GM19455 (cell line): ENCODE measurements around the gene GUCD1.

Experiments
- ATAC-seq: cut with Tn5 transposase; IDR thresholded peaks from one replicate; pipeline ENCODE4 v1.9.1; 2021; ENCODE audit not compliant: unreplicated experiment

GUCD1 gene

DNA sequence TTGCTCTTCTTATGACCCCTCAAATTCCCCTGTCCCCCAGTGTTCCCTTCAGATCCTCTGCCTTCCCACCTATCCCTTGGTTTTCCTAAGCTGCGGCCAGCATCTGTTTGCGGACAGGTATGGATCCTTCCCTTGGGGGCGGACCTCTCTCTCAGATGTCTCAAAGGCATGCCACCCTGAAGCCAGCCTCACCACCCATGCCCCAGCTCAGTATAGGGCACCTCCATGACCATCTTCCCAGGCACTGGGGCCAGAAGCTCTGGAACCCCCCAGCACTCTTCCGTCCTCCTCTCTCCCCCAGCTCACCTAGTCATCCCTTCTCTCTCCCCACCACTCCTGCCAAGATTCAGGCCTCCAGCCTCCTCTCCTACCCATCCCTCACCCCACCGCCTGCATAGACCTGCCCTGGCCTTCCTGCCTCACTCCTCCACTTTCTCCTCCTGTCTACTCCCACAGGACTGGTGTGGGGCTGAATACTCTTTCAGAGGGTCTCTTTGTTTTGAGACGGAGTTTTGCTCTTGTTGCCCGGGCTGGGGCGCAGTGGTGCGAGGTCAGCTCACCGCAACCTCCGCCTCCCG lies 35.7 kb upstream of the GUCD1 start:
- ATAC-seq: no peak

DNA sequence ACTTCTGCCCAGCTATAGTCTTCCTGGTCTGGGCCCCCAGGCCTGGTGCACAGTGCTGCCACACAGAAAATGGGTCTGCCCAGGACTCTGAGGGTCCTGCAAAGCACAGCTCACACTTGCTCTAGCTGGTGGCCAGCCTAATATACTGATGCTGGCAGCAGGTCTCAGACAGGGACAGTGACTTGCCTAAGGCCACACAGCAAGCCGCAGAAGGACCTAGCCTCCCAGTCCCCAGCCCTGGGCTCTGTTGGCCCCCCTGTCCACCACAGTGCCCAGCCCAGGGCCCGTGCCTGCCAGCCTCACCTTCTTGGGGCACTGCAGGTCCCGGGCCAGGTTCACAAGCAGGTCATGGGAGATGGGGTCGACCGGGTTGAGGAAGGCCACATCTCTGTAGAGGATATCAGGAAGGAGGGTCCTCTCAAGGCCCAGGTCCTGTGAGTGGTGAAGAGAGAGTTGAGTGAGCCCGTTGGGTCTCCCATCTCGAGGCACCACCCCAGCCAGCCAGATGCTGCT lies 34.6 kb upstream of the GUCD1 start:
- no peak for ATAC-seq

DNA sequence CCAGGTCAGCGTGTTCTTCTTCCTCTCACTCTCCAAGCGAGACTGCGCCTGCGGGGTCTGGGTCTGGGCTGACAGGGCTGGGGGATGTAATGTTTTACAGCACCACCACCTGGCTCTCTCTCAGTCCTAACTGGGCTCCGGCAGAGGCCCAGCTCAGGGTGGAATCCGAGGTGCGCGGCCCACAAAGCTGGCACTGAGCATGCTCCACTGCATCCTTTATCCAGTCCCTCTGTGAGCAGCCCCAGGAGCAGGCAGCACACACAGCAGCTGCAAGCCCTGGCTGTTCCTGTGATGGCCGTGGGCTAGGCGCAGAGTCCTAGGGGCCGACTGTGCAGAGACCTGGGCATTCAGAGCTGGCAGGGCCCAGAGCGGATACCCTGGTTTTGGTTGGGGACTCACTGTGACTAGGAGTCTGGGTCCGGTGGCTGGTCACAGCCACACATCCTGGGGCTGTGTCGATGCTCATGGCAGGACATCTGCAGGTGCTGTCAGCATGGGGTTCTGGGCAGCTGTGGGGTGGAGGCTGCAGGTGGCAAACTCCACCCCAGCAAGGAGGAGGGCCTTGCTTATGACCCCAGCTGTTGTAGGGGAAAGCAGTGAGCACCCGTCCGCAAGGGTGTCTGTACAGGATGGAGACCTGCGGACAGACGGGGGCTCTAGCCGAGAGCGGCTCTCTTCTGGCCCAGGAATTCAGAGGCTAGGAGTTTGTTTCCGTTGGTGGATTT lies 34.0 kb upstream of the GUCD1 start:
- ATAC-seq: no peak

DNA sequence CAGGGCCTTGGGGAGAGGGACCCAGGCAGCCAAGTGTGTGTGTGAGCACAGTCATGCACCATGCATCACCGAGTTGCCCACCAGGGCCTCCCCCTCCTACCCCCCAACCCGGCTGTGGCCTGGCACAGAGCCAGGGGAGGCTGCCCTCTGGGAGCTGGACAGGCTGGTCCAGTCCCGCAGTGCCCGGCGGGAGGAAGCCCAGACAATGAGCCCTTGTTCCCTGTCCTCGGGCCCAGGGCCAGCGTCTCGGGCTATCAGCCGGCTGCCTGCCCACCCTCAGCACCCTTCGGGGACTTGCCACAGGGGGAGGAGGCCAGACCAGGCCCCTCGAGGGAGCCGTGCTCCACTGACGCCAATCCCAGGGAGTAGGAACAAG lies 33.4 kb upstream of the GUCD1 start:
- ATAC-seq: no peak

DNA sequence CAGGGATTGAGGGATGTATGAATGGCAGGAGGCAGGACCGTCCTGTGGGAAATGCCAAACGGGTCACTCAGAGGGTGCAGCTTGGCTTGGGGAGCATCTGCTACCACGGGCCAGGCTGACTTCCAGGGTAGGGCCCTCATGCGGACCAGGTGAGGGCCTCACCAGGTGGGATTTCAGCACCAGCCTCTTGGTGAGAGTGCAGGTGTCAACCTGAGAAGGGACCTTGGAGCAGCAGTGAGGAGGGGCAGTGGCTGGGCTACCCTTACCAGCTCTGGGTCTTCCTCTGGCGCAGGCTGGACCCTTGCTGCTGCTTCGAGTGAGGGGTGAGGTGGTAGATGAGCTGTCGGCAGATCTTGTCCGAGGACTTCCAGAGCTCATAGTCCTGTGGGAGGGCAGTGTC lies 33.0 kb upstream of the GUCD1 start:
- ATAC-seq: no peak

DNA sequence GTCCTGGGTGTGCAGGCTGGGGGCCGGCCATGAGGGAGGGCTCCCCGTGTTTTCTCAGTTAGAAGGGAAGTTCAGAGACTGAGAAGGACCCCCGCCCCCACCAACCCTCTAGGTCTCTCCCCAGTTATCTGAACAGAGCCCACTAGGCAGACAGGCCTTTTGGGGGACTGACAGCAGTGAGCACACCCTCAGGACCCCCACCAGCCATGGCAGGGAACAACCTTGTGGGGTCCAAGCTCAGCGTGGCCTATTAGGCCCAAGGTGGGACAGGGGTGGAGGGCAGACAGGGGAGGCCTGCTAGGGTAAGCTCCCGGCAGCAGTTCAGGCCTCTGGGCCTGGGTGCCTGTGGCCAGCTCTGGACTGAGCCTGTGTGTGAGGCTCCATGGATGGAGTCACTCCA lies 32.3 kb upstream of the GUCD1 start:
- ATAC-seq: no peak

DNA sequence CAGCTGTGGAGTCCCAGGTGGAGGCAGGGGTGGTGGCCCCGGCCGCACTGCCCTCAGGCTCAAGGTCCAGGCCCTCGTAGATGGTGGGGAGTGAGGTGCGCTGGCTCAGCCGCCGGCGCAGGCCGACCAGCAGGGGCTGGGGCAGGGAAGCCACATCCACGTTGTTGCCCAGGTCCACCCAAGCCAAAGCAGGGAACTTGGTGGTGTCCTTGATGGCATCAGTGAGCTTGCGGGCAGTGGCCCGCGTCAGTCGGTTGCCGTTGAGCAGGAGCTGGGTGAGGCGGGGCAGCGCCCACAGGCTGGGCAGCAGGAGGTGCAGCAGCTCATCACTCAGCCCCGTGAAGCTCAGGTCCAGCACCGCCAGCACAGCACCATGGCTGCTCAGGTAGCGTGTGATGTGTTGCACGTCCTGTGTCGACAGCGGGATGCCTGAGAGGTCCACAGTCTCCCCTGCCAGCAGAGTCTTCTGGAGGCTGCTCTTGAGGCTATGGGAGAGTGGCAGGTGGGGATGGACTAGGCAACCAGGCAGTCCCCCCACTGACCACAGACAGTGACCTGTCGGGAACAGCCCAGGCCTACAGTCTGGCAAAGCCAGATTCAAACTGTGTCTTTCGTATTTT lies 31.1 kb upstream of the GUCD1 start:
- ATAC-seq: no peak

DNA sequence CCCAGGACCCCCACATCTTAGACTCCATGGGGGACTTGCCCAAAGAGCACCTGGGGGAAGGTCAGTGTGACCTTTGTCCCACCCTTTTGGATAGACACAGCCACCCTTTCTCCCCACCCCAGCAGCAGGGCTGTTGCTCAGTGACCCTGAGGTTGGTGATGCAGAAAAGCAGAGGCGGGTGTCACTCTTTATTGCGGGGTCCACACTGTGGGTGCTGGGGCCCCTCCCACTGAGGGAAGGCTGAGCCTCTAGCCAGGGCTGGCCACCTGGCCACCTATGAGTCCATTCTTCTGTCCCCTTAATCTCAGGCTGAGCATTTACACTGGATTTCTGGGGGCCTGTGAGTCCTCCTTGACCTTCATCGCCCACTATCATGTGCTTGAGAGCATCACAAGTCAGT lies 30.5 kb upstream of the GUCD1 start:
- no peak for ATAC-seq

DNA sequence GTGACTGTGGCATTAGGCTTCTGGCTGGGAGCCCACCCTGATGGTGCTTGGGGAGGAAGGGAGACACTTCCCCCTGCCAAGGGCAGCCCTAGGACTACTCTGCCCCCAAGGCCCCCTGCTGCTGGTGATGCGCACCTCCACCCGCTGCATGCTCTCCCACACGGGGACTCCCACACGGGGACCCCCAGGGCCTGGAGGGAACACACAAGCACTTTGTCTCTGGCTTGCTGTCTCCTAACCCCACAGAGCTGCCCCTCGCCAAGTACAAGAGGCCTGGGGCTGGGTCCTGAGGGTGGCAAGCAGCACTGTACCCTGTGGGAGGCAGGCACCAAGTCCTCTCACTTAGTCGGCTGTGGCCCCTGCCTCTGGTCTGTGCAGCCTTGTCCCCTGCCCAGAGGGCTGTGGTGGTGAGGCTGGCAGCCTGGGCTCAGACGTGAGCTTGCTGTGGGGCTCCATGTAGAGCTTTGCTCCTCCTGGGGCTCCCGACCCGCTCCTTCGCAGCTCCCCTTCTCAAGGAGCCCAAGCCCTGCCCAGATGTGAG lies 30.0 kb upstream of the GUCD1 start:
- no peak for ATAC-seq

DNA sequence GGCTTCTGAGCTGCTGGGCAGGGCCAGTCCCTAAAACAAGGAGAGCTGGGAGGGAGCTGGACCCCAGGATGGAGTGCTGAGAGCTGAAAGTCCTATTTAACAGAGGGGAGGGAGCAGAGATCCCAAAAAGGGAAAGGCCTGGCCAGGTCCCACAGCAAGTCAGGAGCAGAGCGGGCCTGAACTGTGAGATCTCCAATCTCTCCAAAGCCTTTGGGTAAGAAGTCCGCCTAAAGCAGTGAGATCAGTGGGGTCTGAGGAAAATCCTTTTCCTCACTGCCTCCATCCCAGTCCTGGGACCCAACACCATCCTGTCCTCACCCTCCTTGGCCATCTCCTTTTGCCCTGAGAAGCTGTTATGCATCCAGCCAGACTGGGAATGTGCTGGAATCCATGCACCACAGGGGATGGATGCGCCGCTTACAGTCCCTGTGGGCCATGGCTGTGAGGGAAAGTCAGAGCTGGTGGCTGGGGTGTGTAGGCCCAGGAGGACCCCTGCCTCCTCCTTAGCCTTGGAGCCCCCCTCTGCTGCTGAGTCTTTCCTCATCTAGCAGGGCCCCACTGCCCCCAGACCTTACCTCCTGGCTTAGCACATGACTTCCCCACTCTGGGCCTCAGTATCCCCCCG lies 29.3 kb upstream of the GUCD1 start:
- ATAC-seq: no peak

DNA sequence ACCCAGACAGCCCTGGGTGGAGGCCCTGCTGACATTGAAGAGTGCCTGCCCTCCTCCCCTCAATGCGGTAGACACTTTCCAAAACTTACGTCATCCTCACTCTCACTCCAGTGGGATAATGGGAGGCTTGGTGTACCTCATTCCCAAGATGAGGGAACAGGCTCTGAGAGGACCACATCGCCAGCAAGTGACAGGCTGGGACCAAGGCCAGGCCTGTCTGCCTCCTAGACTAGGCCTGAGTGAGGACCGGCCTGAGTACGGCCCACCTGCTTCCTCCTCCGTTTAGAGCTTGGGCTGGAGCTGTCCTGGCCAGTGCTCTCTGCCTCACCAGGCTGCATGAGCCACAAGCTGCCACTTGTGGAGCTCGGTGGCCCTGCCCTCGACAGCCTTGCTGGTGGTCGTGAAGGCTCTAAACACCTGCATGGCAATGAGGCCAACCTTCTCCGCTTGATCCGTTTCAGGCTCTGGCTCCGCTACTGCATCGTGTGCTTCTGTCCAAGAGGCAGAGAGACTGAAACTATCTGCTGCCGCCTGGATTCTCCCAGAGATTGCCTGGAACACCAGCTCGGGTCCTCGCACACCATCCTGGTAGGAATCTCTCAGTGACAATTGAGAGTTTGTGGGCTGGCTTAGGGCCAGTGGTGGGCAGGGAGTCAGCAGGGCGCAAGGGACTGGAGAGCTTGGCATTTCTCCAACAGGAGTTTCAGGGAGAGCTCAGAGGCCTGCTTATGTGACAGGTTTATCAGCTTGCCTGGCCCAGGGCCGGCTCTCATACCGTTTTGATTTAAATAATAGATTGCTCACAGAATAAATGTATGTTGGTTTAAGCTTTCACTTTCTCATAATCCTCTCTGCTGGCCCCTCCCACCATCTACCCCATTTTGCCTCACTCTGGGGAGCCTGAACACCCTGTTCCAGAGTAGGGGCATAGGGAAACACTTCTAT lies 28.6 kb upstream of the GUCD1 start:
- no peak for ATAC-seq

DNA sequence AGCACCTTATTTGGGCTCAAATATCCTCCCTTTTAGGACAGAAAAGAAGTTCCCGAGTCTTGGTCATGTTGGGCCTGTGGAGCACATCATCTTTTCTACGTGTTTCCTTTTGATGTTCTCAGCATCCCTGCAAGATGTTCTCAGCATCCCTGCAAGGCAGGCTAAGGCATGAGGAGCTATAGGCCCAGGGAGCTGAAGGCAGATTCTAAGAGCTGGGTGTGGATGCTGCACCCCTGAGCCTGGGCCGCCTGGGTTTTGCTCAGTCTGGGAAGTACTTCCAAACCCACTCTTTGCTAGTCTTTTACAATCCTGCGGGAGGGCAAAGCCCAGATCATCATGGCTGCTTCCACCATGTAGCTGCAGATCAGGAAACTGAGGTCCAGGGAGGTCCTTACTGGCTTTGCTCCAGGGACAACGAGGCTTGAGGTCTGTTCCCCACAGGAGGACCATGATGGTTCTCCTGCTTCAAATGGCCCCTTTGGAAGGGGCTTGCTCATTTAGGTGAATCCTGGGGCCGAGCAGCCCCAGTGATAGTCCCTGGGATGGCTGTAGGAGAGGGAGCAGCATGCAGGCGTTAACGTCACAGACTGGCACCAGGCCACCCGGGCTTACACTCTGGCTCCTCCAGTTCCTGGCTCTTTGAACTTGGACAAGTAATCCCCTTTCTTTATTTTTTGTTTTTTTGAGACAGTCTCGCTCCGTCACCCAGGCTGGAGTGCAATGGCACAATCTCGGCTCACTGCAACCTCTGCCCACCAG lies 27.3 kb upstream of the GUCD1 start:
- ATAC-seq: no peak

DNA sequence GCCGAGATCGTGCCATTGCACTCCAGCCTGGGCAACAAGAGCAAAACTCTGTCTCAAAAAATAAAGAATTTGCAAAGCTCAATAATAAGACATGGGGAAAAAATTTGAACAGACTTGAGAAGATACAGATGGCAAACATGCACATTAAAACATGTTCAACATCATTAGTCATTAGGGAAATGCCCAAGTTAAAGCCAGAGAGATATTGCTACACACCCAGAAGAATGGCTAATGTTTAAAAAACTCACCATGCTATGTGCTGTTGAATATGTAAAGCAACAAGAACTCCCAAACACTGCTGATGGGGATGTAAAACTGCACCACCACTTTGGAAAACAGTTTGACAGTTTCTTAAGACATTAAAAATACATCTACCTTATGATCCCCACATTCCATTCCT lies 25.3 kb upstream of the GUCD1 start:
- ATAC-seq: no peak

DNA sequence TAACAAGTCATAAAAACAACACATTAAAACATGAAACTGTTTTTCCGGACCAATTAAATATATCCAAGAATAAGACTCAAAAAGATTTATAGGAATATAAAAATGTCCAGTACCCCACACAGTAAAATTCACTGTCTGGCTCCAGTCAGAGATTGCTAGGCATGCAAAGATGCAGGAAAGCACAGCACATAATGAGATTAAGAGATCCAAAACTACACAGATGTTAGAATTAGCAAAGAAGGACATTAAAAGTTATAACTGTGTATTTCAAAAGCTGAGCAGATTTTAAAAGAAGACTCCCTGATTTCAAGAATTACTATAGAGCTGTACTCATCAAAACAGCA lies 24.3 kb upstream of the GUCD1 start:
- no peak for ATAC-seq

DNA sequence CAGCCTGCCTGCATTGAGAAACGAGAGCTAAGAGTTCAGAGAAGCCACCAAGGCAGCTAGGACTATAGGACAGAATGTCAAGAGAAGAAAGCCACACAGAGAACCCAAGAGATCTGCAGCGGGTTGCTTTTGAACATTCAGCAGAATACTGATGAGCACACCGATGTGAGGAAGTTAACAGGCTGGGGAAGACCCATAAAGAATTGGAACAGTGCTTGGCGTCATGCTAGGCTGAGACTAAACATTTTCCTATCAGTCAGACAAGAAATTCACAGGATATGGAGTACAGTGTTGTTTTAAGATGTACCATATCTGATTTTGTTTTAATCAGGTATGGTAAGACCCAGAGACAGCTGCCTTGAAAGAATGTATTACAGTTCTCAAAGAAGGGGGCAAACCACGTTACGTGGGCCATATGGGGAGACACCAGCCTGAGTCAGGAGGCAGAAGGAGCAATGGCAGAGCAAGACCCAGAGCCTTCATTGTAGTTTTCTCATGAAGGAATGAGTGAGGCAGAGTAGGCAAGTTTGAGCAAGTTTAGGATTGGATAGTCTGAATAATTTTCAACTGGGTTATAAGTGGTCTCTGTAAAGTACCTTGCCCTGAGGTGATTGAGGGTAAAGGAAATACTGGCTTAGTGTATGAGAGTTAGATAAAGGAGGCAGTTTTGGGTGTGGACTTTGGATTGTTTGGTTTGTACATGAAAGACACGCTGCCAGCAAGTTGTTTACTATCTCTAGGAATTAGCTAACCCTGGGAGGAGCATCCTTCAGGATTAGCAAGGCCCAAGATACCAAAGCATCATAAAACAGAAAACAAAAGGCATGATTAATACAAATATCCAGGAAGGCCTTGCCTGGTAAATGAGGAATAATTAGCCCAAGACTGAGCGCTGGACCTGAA lies 23.7 kb upstream of the GUCD1 start:
- no peak for ATAC-seq

DNA sequence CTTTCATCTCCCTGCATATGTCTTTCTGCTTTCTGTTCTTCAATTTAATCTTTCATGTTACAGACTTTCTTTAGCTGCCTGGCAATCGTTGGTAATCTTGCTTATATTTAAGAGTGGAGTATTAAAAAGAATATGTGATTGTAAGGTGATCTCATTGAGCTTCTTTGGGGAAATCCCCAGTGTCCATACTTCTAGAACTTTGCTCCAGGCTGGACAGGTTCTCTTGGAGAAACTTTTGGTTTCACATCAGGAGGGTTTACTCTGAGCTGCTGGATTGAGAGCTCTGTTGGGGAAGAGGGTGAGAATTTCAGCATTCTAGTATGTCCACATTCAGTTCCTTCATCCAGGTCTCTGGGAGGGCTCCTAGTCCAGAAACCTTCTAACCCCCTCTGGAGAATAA lies 21.8 kb upstream of the GUCD1 start:
- no peak for ATAC-seq

DNA sequence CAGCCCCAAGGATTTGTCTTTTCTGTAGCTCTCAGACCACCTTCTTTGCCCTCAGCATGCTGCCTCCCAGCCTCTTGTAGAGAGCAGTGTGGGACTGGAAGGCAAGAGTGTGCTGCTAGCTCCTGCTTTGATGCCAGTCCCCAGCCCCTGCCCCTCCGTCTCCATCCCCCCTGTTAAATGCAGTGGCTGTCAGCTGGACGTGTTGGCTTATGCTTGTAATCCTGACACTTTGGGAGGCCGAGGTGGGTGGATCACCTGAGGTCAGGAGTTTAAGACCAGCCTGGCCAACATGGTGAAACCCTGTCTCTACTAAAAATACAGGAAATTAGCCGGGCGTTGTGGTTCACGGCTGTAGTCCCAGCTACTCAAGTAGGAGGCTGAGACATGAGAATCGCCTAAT lies 16.3 kb upstream of the GUCD1 start:
- no peak for ATAC-seq

DNA sequence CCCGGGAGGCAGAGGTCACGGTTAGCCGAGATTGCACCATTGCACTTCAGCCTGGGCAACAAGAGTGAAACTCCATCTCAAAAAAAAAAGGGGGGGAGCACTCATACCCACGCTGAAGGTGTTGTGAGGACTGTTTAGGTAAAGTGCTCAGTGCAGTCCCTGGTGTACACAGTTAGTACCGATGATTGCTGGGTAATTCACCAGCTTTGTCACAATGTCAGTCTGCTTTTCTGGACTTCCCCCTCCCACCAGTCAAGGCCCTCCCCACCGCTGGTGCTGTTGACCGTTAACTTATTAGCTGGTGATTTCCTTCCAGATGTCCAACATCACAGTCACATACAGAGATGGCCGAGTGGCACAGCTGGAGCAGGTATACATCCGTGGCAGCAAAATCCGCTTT lies 12.7 kb upstream of the GUCD1 start:
- no peak for ATAC-seq

DNA sequence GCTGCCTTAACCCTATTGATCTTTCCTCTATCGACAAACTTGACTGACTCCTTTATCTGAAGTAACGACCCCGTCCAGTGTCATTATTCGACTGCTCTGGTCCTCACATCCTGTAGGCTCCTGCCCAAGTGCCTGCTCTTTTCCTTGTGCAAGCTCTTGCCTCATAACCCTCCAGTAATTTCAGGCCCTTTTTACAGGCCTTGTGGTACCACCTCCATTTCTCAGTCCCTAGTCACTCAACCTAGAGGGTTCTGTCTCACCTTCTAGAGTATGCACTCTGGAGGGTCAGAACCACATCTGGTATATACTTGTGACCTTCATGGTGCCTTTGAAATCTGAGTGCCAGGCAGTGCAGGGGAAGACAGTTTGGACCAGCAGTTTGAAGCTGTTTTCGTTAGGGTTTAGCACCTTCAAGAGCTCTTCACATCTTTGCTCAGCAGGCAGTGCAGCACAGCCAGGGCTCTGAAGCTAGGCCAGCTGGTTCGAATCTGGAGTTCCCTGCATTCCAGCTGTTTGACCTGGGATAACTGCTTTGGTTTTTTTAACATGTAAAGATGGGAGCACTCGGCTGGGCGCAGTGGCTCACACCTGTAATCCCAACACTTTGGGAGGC lies 12.1 kb upstream of the GUCD1 start:
- no peak for ATAC-seq
